Peyer's patch (tissue), 4 donors: ENCODE measurements around the gene RAB11FIP4. TPM values are rescaled to one million over a fixed set of nuclear protein-coding genes. Genes with fewer than 3 reads are reported as not detected.
"Not testable (repeated sequence)": the region's sequence is repeated elsewhere in the genome, so short reads cannot be mapped to it uniquely, and the experiment has no call there.

ENCODE experiments used
- DNase-seq, 3 donors: peaks; one replicate each; pipeline ENCODE4 v3.0.0-alpha.2; 2017 to 2019
- H3K27ac ChIP-seq, 4 donors: fragments of 200-600 bp; sonication (generic); one replicate each; pipeline ENCODE4 v1.5.1; 2016 to 2019
- H3K27me3 ChIP-seq, 2 donors: fragments of 200-600 bp; sonication (generic); one replicate each; pipeline ENCODE4 v1.5.1; 2019
- H3K36me3 ChIP-seq, 3 donors: fragments of 200-600 bp; sonication (generic); one replicate each; pipeline ENCODE4 v1.5.1; 2016 to 2019
- H3K4me1 ChIP-seq, 4 donors: fragments of 200-600 bp; sonication (generic); one replicate each; pipeline ENCODE4 v1.5.1; 2016 to 2019
- H3K4me3 ChIP-seq, 4 donors: fragments of 200-600 bp; sonication (generic); 1 replicate in 3 of 4; 2 replicates in 1 of 4; pipeline ENCODE4 v1.5.1; 2016 to 2019; ENCODE audit warnings: mild to moderate bottlenecking in 1 of 4
- H3K9me3 ChIP-seq, 4 donors: fragments of 200-600 bp; sonication (generic); one replicate each; pipeline ENCODE4 v1.5.1; 2016 to 2019; ENCODE audit warnings: mild to moderate bottlenecking in 1 of 4
- POLR2A ChIP-seq, 2 donors: fragments of 450-650 bp; IDR thresholded peaks; one replicate each; pipeline ENCODE4 v1.5.1; 2017; ENCODE audit warnings: antibody characterized with exemption in 2 of 2, mild to moderate bottlenecking in 2 of 2, moderate library complexity in 2 of 2
- total RNA-seq, 4 donors: library from RNA; depleted of rRNA; stranded (reverse); fragments of >200 nt; gene quantifications; one replicate each; pipeline ENCODE4 v1.1.0, GENCODE V29; 2016
- TF ChIP-seq, protein P1 (sequence below), 6 experiments: fragments of 450-650 bp in 4 of 6; fragments of 200-600 bp in 2 of 6; sonication (generic) in 1 of 6; IDR thresholded peaks; one replicate each; pipeline ENCODE4 v1.5.1; 2017 to 2019; ENCODE audit warnings: antibody characterized with exemption in 6 of 6, mild to moderate bottlenecking in 3 of 6, moderate library complexity in 1 of 6

The RAB11FIP4 gene, protein sequence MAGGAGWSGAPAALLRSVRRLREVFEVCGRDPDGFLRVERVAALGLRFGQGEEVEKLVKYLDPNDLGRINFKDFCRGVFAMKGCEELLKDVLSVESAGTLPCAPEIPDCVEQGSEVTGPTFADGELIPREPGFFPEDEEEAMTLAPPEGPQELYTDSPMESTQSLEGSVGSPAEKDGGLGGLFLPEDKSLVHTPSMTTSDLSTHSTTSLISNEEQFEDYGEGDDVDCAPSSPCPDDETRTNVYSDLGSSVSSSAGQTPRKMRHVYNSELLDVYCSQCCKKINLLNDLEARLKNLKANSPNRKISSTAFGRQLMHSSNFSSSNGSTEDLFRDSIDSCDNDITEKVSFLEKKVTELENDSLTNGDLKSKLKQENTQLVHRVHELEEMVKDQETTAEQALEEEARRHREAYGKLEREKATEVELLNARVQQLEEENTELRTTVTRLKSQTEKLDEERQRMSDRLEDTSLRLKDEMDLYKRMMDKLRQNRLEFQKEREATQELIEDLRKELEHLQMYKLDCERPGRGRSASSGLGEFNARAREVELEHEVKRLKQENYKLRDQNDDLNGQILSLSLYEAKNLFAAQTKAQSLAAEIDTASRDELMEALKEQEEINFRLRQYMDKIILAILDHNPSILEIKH
- total RNA-seq, result 10 to 100 TPM; 52.8 to 69.3 (median 64.9) TPM

DNA sequence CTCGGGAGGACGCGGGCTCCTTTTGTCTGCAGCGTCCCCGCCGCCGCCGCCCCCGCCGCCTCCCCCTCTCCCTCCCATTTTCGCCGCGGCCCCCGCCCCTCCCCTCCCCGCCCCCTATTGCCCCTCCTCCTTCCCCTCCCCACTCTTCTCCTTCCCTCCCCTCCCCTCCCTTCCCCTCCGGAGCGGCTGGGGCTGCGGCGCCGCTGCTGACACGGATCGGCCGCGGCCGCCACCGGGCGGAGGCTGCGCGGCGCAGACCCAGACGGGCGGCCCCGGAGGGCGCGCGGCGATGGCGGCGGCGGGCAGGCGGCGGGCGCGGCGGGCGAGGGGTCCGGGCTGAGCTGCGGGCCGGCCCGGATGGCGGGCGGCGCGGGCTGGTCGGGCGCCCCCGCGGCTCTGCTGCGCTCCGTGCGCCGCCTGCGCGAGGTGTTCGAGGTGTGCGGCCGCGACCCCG lies at the start of gene RAB11FIP4:
Gene RAB11FIP4 (plus strand): TSS at position 180 of the 454 bp plus-strand sequence. CDS start 178 bp downstream, at position 358.
- Histone ChIP-seq H3K9me3 (no peaks in the 10 kb centered on the region), H3K27me3 (peaks cover 0 to 15% of the 10 kb centered on the region in 2 donors), H3K4me1 (peaks cover 0 to 15% (median 6%) of the 10 kb centered on the region in 4 donors), H3K27ac (no peak within 1 kb of the TSS), H3K36me3 (no peaks in the 10 kb centered on the region), H3K4me3 (peak within 1 kb of the TSS; percentile 25 to 48 (median 46))
- peak in 2 of 3 donors; percentile 6 to 34 for DNase-seq
- TF ChIP-seq POLR2A (IDR thresholded peaks at IDR 0.05), result no peak
- TF ChIP-seq, protein P1, sequence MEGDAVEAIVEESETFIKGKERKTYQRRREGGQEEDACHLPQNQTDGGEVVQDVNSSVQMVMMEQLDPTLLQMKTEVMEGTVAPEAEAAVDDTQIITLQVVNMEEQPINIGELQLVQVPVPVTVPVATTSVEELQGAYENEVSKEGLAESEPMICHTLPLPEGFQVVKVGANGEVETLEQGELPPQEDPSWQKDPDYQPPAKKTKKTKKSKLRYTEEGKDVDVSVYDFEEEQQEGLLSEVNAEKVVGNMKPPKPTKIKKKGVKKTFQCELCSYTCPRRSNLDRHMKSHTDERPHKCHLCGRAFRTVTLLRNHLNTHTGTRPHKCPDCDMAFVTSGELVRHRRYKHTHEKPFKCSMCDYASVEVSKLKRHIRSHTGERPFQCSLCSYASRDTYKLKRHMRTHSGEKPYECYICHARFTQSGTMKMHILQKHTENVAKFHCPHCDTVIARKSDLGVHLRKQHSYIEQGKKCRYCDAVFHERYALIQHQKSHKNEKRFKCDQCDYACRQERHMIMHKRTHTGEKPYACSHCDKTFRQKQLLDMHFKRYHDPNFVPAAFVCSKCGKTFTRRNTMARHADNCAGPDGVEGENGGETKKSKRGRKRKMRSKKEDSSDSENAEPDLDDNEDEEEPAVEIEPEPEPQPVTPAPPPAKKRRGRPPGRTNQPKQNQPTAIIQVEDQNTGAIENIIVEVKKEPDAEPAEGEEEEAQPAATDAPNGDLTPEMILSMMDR (IDR thresholded peaks at IDR 0.05), result no peak

GRCh38 chr17:31345191-31345747 lies 46.2 kb upstream of the RAB11FIP4 start:
- not testable (repeated sequence) for H3K9me3 ChIP-seq, H3K4me1 ChIP-seq, H3K27me3 ChIP-seq, H3K27ac ChIP-seq, H3K4me3 ChIP-seq, DNase-seq
- H3K36me3 ChIP-seq, result peaks cover 0 to 35% (median 0%) of the 10 kb centered on the region in 3 donors

DNA sequence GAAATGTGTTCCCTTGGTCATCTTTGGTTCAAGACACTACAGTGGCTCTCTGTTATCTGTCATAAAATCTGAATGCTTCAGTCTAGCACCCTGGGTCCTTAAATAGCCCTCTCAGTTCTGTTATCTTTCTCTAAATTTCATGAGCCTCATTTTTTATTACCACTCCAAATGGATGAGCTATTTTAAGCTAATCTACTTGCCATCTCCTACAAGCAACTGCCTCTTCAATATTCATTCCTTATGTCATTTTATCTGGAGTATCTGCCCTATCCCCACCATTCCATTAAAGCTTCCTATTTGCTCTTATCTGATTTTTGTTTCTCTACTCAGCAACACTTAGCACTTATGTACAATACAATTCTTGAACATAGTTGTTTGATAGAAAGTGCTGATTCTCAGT lies 42.0 kb upstream of the RAB11FIP4 start:
- peaks cover 0 to 45% (median 0%) of the 10 kb centered on the region in 3 donors for H3K36me3 ChIP-seq
- TF ChIP-seq, protein P1 (IDR thresholded peaks at IDR 0.05), result no peak
- no peaks in the 10 kb centered on the region for H3K9me3 ChIP-seq

GRCh38 chr17:31355935-31356334 lies 35.5 kb upstream of the RAB11FIP4 start:
- H3K9me3 ChIP-seq, result no peaks in the 10 kb centered on the region
- peaks cover 0 to 4% (median 0%) of the 10 kb centered on the region in 4 donors for H3K4me1 ChIP-seq
- H3K27me3 ChIP-seq, result no peaks in the 10 kb centered on the region
- peaks cover 0 to 54% (median 0%) of the 10 kb centered on the region in 3 donors for H3K36me3 ChIP-seq
- DNase-seq, result no peak
- no peak overlapping the region for H3K27ac ChIP-seq
- TF ChIP-seq, protein P1 (IDR thresholded peaks at IDR 0.05), result no peak
- TF ChIP-seq POLR2A (IDR thresholded peaks at IDR 0.05), result no peak
- H3K4me3 ChIP-seq, result no peak overlapping the region

More for the DNA sequence above, 42.0 kb upstream of the RAB11FIP4 start:
- no peaks in the 10 kb centered on the region for H3K27me3 ChIP-seq
- DNase-seq, result no peak
- H3K4me1 ChIP-seq, result no peaks in the 10 kb centered on the region
- no peak overlapping the region for H3K27ac ChIP-seq
- no peak overlapping the region for H3K4me3 ChIP-seq

- peaks cover 0 to 52% (median 0%) of the 10 kb centered on the region in 3 donors for H3K36me3 ChIP-seq
- no peak overlapping the region for H3K4me3 ChIP-seq
- no peak overlapping the region for H3K27ac ChIP-seq
- DNase-seq, result no peak
- peaks cover 0 to 4% (median 0%) of the 10 kb centered on the region in 4 donors for H3K4me1 ChIP-seq
- H3K9me3 ChIP-seq, result no peaks in the 10 kb centered on the region
- H3K27me3 ChIP-seq, result no peaks in the 10 kb centered on the region
- TF ChIP-seq, protein P1 (IDR thresholded peaks at IDR 0.05), result no peak
- no peak for TF ChIP-seq POLR2A (IDR thresholded peaks at IDR 0.05)
Measured at GRCh38 chr17:31357091-31357490, 34.4 kb upstream of the RAB11FIP4 start.
